ENCODE results near the gene BEND3. TPM values are rescaled to one million over a fixed set of nuclear protein-coding genes. Genes with fewer than 3 reads are reported as not detected.

The BEND3 gene
- polyA plus RNA-seq, 1 donor from 2014 or later = 5.7 TPM

GRCh38 chr6:107060704-107061103, 54.6 kb downstream of the BEND3 start:
- TF ChIP-seq SMC3 (conservative IDR thresholded peaks at IDR 0.05; ENCODE audit: poor library complexity) (no peak), POLR2AphosphoS5 (IDR thresholded peaks at IDR 0.05) (no peak), TAF1 (IDR thresholded peaks at IDR 0.05; ENCODE audit: low read depth) (no peak), CTCF (IDR thresholded peaks at IDR 0.05; ENCODE audit: poor library complexity, severe bottlenecking) (no peak), REST (IDR thresholded peaks at IDR 0.05; ENCODE audit: borderline replicate concordance) (no peak), EP300 (conservative IDR thresholded peaks at IDR 0.05; ENCODE audit: poor library complexity, severe bottlenecking) (no peak), MXI1 (conservative IDR thresholded peaks at IDR 0.05; ENCODE audit: poor library complexity, severe bottlenecking) (no peak), RAD21 (conservative IDR thresholded peaks at IDR 0.05) (no peak), EZH2 (IDR thresholded peaks at IDR 0.05; ENCODE audit: borderline replicate concordance, insufficient read depth, low read length, poor library complexity, severe bottlenecking) (no peak)
- no peaks in the 10 kb centered on the region for H3K9me3 ChIP-seq (ENCODE audit: low read length)
- no peak overlapping the region for H3K4me2 ChIP-seq (ENCODE audit: low read length)
- H3K4me3 ChIP-seq (ENCODE audit: low read length) = no peak overlapping the region
- no peaks in the 10 kb centered on the region for H3K9me2 ChIP-seq (ENCODE audit: insufficient read depth, low read length)
- H2AFZ ChIP-seq (ENCODE audit: low read depth, low read length) = no peak overlapping the region
- H3K27me3 ChIP-seq (ENCODE audit: insufficient read depth, low read depth, low read length) = no peaks in the 10 kb centered on the region
- H3K36me3 ChIP-seq (ENCODE audit: insufficient read depth, low read length) = no peaks in the 10 kb centered on the region
- H3F3A ChIP-seq (ENCODE audit: insufficient read depth, low read length, poor library complexity, severe bottlenecking) = no peaks in the 10 kb centered on the region
- no peaks in the 10 kb centered on the region for H3K79me2 ChIP-seq (replicated peaks; ENCODE audit: insufficient read depth, low read length)
- H4K20me1 ChIP-seq (ENCODE audit: insufficient read depth) = no peaks in the 10 kb centered on the region
- H3K9ac ChIP-seq (ENCODE audit: low read length) = no peak overlapping the region
- H3K27ac ChIP-seq (ENCODE audit: low read length) = no peak overlapping the region

GRCh38 chr6:107059606-107060005, 55.7 kb downstream of the BEND3 start:
- H3K4me3 ChIP-seq (ENCODE audit: low read length) = no peak overlapping the region
- H3K4me2 ChIP-seq (ENCODE audit: low read length) = no peak overlapping the region
- H3K36me3 ChIP-seq (ENCODE audit: insufficient read depth, low read length) = no peaks in the 10 kb centered on the region
- no peak overlapping the region for H2AFZ ChIP-seq (ENCODE audit: low read depth, low read length)
- no peaks in the 10 kb centered on the region for H3K79me2 ChIP-seq (replicated peaks; ENCODE audit: insufficient read depth, low read length)
- H3K9ac ChIP-seq (ENCODE audit: low read length) = no peak overlapping the region
- no peak overlapping the region for H3K27ac ChIP-seq (ENCODE audit: low read length)
- no peaks in the 10 kb centered on the region for H4K20me1 ChIP-seq (ENCODE audit: insufficient read depth)
- no peaks in the 10 kb centered on the region for H3K9me2 ChIP-seq (ENCODE audit: insufficient read depth, low read length)
- H3K9me3 ChIP-seq (ENCODE audit: low read length) = no peaks in the 10 kb centered on the region
- H3F3A ChIP-seq (ENCODE audit: insufficient read depth, low read length, poor library complexity, severe bottlenecking) = no peaks in the 10 kb centered on the region
- H3K27me3 ChIP-seq (ENCODE audit: insufficient read depth, low read depth, low read length) = no peaks in the 10 kb centered on the region
- TF ChIP-seq RAD21 (conservative IDR thresholded peaks at IDR 0.05) (no peak), EZH2 (IDR thresholded peaks at IDR 0.05; ENCODE audit: borderline replicate concordance, insufficient read depth, low read length, poor library complexity, severe bottlenecking) (no peak), MXI1 (conservative IDR thresholded peaks at IDR 0.05; ENCODE audit: poor library complexity, severe bottlenecking) (no peak), REST (IDR thresholded peaks at IDR 0.05; ENCODE audit: borderline replicate concordance) (no peak), POLR2AphosphoS5 (IDR thresholded peaks at IDR 0.05) (no peak), CTCF (IDR thresholded peaks at IDR 0.05; ENCODE audit: poor library complexity, severe bottlenecking) (no peak), EP300 (conservative IDR thresholded peaks at IDR 0.05; ENCODE audit: poor library complexity, severe bottlenecking) (no peak), TAF1 (IDR thresholded peaks at IDR 0.05; ENCODE audit: low read depth) (no peak), SMC3 (conservative IDR thresholded peaks at IDR 0.05; ENCODE audit: poor library complexity) (no peak)
